B cell (primary cell): ENCODE data around the gene GPM6B. TPM values are rescaled to one million over a fixed set of nuclear protein-coding genes. Genes with fewer than 3 reads are reported as not detected.
A peak's percentile ranks its signal among the peaks of the same experiment; 100 is the strongest.
"Not testable (repeated sequence)": the region's sequence is repeated elsewhere in the genome, so short reads cannot be mapped to it uniquely, and the experiment has no call there.

Experiments
- ATAC-seq: fragments of 200-7000 bp; cut with Tn5 transposase; one replicate; pipeline ENCODE4 v1.10.0; 2021; ENCODE audit warnings: low read depth, mild to moderate bottlenecking, moderate number of reproducible peaks, moderate library complexity
- CTCF ChIA-PET: fragments of 350-600 bp; sonication (Branson Sonifier 250); formaldehyde crosslinking; loops from one replicate; lab custom pipeline; 2021; ENCODE audit warnings: antibody characterized with exemption, inconsistent platforms; lab: Charles Lee
- POLR2A ChIA-PET: fragments of 350-600 bp; sonication (Branson Sonifier 250); formaldehyde crosslinking; loops from one replicate; lab custom pipeline; 2021; ENCODE audit warnings: antibody characterized with exemption; lab: Charles Lee
- DNase-seq: peaks from one replicate; pipeline ENCODE4 v3.0.0; 2013
- H2AFZ ChIP-seq: 2 replicates; pipeline ENCODE4 v1.6.1; 2012; ENCODE audit warnings: mild to moderate bottlenecking, low read depth, low read length; ENCODE audit not compliant: insufficient read depth, poor library complexity, severe bottlenecking
- H3K27ac ChIP-seq, 2 donors: 1 replicate in 1 of 2; 2 replicates in 1 of 2; pipeline ENCODE4 v1.5.1; 2012 to 2013; ENCODE audit warnings: low read length in 2 of 2, mild to moderate bottlenecking in 2 of 2, moderate library complexity in 1 of 2
- H3K27me3 ChIP-seq, 4 experiments: fragments of 200-600 bp in 1 of 4; sonication (generic) in 1 of 4; replicated peaks in 1 of 4; 1 replicate in 2 of 4; 2 replicates in 2 of 4; pipeline versions ENCODE4 v1.6.1 to v1.7.0; 2013 to 2016; ENCODE audit warnings: low read length in 3 of 4, mild to moderate bottlenecking in 2 of 4, mixed read lengths in 1 of 4, moderate library complexity in 1 of 4; ENCODE audit not compliant: insufficient read depth in 4 of 4, control insufficient read depth in 3 of 4; ENCODE audit errors: control extremely low read depth in 1 of 4
- H3K36me3 ChIP-seq, 2 experiments: replicated peaks in 1 of 2; 1 replicate in 1 of 2; 2 replicates in 1 of 2; pipeline versions ENCODE4 v1.6.1 to v1.7.1; 2013; ENCODE audit warnings: low read length in 1 of 2; ENCODE audit not compliant: insufficient read depth in 2 of 2, control insufficient read depth in 1 of 2; ENCODE audit errors: control extremely low read depth in 1 of 2, extremely low read depth in 1 of 2
- H3K4me1 ChIP-seq, 2 donors: fragments of 200-600 bp in 1 of 2; sonication (generic) in 1 of 2; 1 replicate in 1 of 2; 2 replicates in 1 of 2; pipeline versions ENCODE4 v1.5.1 to v1.6.1; 2013 to 2017; ENCODE audit warnings: low read length in 2 of 2; ENCODE audit not compliant: control insufficient read depth in 2 of 2, insufficient read depth in 2 of 2
- H3K4me2 ChIP-seq: replicated peaks from 2 replicates; pipeline ENCODE3; 2012; ENCODE audit warnings: mild to moderate bottlenecking, low read depth, low read length; ENCODE audit not compliant: poor library complexity, severe bottlenecking
- H3K4me3 ChIP-seq, 5 experiments: fragments of 200-600 bp in 1 of 5; sonication (generic) in 1 of 5; 1 replicate in 3 of 5; 2 replicates in 2 of 5; pipeline versions ENCODE4 v1.5.1 to v1.7.0; 2011 to 2016; ENCODE audit warnings: low read length in 4 of 5, mild to moderate bottlenecking in 4 of 5, low read depth in 2 of 5, control low read depth in 1 of 5, moderate library complexity in 1 of 5; ENCODE audit not compliant: insufficient read depth in 1 of 5; ENCODE audit errors: control extremely low read depth in 1 of 5, extremely low read depth in 1 of 5
- H3K79me2 ChIP-seq: fragments of 200-600 bp; sonication (generic); one replicate; pipeline ENCODE4 v1.6.0; 2016; ENCODE audit warnings: low read length; ENCODE audit not compliant: control insufficient read depth, insufficient read depth
- H3K9ac ChIP-seq: fragments of 200-600 bp; sonication (generic); 2 replicates; pipeline ENCODE4 v1.6.1; 2017; ENCODE audit warnings: mild to moderate bottlenecking, low read length, moderate library complexity
- H3K9me3 ChIP-seq, 3 donors: one replicate each; pipeline versions ENCODE4 v1.6.1 to v1.7.1; 2013; ENCODE audit warnings: low read length in 2 of 3; ENCODE audit not compliant: control insufficient read depth in 2 of 3, insufficient read depth in 1 of 3; ENCODE audit errors: control extremely low read depth in 1 of 3
- H4K20me1 ChIP-seq: 2 replicates; pipeline ENCODE4 v1.6.0; 2012; ENCODE audit warnings: mild to moderate bottlenecking, low read length; ENCODE audit not compliant: insufficient read depth, control insufficient read depth, poor library complexity, severe bottlenecking
- H3K27ac Mint-ChIP-seq: one replicate; pipeline ENCODE4 v1.8.0; 2021; ENCODE audit warnings: mixed read lengths
- H3K27me3 Mint-ChIP-seq: one replicate; pipeline ENCODE4 v1.8.0; 2021; ENCODE audit warnings: mixed read lengths
- H3K4me1 Mint-ChIP-seq: one replicate; pipeline ENCODE4 v1.8.0; 2021; ENCODE audit warnings: mixed read lengths
- H3K4me3 Mint-ChIP-seq: one replicate; pipeline ENCODE4 v1.8.0; 2021; ENCODE audit warnings: mixed read lengths
- H3K9me3 Mint-ChIP-seq: one replicate; pipeline ENCODE4 v1.8.0; 2022; ENCODE audit warnings: mixed read lengths; ENCODE audit not compliant: insufficient read depth
- CTCF ChIP-seq: fragments of 200-600 bp; IDR thresholded peaks from one replicate; pipeline ENCODE4 v1.8.0; 2022; ENCODE audit warnings: antibody characterized with exemption, mild to moderate bottlenecking
- EZH2 ChIP-seq: IDR thresholded peaks from 2 replicates; pipeline ENCODE4 v1.6.1; 2012; ENCODE audit warnings: borderline replicate concordance, low read depth, mild to moderate bottlenecking, moderate library complexity, low read length; ENCODE audit not compliant: insufficient read depth, poor library complexity, severe bottlenecking
- WGBS: methylation state at CpG from one replicate; pipeline ENCODE4 v1.1.5; 2013; ENCODE audit warnings: missing lambda C conversion rate; ENCODE audit not compliant: insufficient coverage; 5-methylcytosine and 5-hydroxymethylcytosine counted together
- intact Hi-C: fragments of 100-400 bp; cut with micrococcal nuclease; formaldehyde crosslinking; loops from one replicate; pipeline ENCODE4 v1.10.0; 2022
- polyA plus RNA-seq: library from polyadenylated mRNA; depleted of rRNA; stranded (reverse); fragments of >200 nt; gene quantifications from 2 replicates; pipeline ENCODE4 v1.2.3, GENCODE V29; 2012
- total RNA-seq, 2 donors: library from RNA; stranded (reverse); fragments of 120-200 nt in 1 of 2; gene quantifications; 1 replicate in 1 of 2; 2 replicates in 1 of 2; pipeline versions ENCODE4 v1.2.3 to v1.2.4, GENCODE V29; 2013 to 2022

Gene GPM6B
- total and polyA plus RNA-seq, 2 donors (not counting 1 experiment from before 2014, with no cell fraction given) = not detected

- Histone ChIP-seq H3K79me2 (peaks cover 73% of the 10 kb centered on the region), H4K20me1 (peaks cover 27% of the 10 kb centered on the region), H3K4me1 (peaks cover 13 to 19% of the 10 kb centered on the region in 2 donors)
- intact Hi-C loops, H3K36me3 ChIP-seq, DNase-seq, H3K9me3 Mint-ChIP-seq, H2AFZ ChIP-seq, H3K9ac ChIP-seq, ATAC-seq, CTCF ChIA-PET, H3K27me3 Mint-ChIP-seq, H3K9me3 ChIP-seq, H3K27ac ChIP-seq, H3K27me3 ChIP-seq, H3K4me2 ChIP-seq, H3K4me3 ChIP-seq, POLR2A ChIA-PET, H3K4me3 Mint-ChIP-seq, H3K27ac Mint-ChIP-seq: not testable (repeated sequence)
- H3K4me1 Mint-ChIP-seq = peaks cover 48% of the 10 kb centered on the region
- 100% methylated on average over 6 of the region's 9 CpGs for WGBS
These were observed 92.0 kb downstream of the GPM6B start for GRCh38 chrX:13724878-13725277.

GRCh38 chrX:13721819-13722519 lies 94.9 kb downstream of the GPM6B start:
- Histone ChIP-seq H3K79me2 (peaks cover 52% of the 10 kb centered on the region), H3K36me3 (peaks cover 0 to 14% of the 10 kb centered on the region in 2 experiments), H4K20me1 (peaks cover 27% of the 10 kb centered on the region), H3K4me1 (peaks cover 13 to 19% of the 10 kb centered on the region in 2 donors), H3K27me3 (no peaks in the 10 kb centered on the region), H2AFZ (no peak overlapping the region), H3K9ac (no peak overlapping the region), H3K9me3 (no peaks in the 10 kb centered on the region), H3K4me3 (no peak overlapping the region), H3K4me2 (peak overlapping the region; percentile 3), H3K27ac (no peak overlapping the region)
- ChIA-PET POLR2A (no interaction called here), CTCF (interaction anchor here (0.7 to 1.9 kb wide), 4 partner anchors 12 to 310 kb away, joined by 4 to 5 read pairs (median 5); partner anchors contain the start of genes OFD1 and TRAPPC2)
- Mint-ChIP-seq H3K27me3 (no peaks in the 10 kb centered on the region), H3K4me3 (no peak overlapping the region), H3K27ac (peak overlapping the region; percentile 37), H3K4me1 (peaks cover 29% of the 10 kb centered on the region), H3K9me3 (no peaks in the 10 kb centered on the region)
- no peak for TF ChIP-seq EZH2
- TF ChIP-seq CTCF = no peak
- no peak for ATAC-seq
- intact Hi-C loops = no loop called here
- no CpG with 5 or more reads among the region's 7 CpGs for WGBS
- DNase-seq = peak; percentile 30
